ENCODE data around the gene FBN2. TPM values are rescaled to one million over a fixed set of nuclear protein-coding genes. Genes with fewer than 3 reads are reported as not detected.
"Not testable (repeated sequence)": the region's sequence is repeated elsewhere in the genome, so short reads cannot be mapped to it uniquely, and the experiment has no call there.

FBN2 gene
- total RNA-seq, 1 experiment from 2014 or later = 12.8 TPM

DNA sequence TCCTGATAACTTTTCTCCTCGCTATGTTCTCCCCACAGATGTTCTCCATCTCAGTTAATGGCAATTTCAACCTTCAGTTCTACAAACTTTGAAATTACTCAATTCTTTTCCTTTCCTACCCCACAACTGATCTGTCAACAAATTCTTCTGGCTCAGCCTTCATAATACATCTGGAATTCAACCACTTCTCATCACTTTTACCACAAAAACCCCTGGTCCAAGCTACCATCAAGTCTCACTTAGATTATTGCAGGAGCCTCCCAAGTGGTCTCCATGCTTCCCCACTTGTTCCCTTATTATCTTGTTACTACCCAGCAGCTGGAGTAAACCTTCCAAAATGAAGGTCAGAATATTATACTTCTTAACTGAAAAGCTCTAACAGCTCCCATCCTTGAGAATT, 110.1 kb downstream of the FBN2 start:
- no peak for DNase-seq (ENCODE audit: low read depth)

DNA sequence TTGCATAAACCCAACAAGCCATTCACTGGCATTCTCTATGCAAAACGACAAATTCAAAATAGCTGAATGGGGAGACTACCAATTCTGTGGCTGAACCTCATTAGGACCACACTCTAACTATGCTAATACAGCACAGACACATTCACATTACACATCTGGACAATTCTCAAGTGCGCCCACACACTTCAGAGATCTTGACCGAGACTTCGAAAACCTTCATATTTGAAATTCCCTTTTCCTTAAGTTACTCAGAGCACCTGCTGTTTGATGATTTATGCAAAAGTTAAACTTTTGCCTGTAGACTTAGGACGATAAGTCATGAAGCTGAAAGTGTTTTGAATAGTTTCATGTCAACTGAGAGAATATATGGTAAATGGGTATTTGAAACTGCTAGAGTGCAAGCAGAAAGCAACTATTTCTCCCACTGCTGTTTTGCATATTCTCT, 111.9 kb downstream of the FBN2 start:
- DNase-seq (ENCODE audit: low read depth) = no peak

DNA sequence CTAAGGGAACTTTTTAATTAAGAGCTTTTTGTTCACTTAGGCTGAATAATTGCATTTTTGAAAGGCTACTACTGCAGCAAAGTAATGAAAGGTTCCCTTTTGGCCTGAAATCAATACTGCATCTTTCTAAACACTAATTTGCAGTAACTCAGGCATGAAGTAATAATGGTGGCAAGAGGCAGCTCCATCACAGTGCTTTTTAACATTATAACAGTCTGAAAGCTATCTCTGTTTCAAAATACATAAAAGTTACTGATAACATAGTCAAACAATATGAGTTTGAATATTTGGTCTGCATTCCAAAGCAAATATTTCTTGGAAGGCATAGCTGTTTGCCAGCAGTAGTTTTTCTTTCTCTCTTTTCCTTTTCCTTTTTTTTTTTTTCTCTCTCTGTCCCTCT, 113.4 kb downstream of the FBN2 start:
- no peak for DNase-seq (ENCODE audit: low read depth)

DNA sequence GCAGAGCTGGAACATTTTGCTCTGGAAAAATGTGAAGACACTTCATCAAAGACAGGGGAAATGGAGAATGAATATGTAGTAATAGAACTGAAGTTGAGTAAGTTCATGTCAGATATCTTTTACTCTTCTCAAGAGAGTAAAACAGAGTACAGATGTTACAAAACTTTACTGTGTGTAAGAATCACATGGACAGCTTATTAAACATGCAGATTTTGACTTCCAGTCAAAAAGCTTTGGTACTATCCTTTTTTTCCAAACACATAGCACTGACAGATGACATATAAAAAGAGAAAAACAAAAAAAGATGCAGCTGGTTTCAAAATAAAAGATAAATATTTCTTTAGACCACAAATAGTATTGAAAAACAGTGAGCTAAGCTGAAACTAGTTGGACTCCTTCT, 115.4 kb downstream of the FBN2 start:
- no peak for DNase-seq (ENCODE audit: low read depth)

DNA sequence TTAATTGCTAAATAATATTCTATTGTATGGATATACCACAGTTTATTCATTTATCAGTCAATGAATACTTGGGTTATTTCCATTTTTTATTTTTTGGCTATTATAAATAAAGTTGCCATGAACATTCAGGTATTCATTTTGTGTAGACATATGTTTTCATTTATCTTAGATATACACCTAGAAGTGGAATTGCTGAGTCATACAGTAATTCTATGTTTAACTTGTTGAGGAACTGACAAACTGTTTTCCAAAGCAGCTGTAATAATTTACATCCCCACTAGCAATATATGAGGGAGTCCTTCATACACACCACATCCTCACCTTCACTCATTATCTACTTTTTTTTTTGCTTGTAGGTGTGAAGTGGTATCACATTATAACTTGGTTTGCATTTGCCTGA, 123.6 kb downstream of the FBN2 start:
- DNase-seq (ENCODE audit: low read depth) = no peak

DNA sequence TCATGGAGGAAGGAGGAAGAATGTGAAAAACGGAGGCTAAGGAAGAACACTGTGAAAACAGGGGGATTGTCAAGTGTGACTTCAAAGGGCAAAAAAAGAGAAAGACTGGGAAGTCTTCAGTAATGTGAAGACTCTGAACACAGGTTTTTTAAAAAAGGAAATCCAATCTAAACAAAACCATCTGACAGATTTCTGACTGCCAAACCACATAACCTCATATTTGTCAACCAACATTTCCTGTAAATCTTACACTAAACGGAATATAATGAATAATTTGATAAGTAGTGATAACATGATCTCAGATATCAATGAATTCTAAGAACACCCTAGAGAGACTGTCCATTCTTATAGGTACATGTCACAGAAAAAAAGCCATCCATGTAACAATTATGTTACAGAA, 124.7 kb downstream of the FBN2 start:
- DNase-seq (ENCODE audit: low read depth) = no peak

DNA sequence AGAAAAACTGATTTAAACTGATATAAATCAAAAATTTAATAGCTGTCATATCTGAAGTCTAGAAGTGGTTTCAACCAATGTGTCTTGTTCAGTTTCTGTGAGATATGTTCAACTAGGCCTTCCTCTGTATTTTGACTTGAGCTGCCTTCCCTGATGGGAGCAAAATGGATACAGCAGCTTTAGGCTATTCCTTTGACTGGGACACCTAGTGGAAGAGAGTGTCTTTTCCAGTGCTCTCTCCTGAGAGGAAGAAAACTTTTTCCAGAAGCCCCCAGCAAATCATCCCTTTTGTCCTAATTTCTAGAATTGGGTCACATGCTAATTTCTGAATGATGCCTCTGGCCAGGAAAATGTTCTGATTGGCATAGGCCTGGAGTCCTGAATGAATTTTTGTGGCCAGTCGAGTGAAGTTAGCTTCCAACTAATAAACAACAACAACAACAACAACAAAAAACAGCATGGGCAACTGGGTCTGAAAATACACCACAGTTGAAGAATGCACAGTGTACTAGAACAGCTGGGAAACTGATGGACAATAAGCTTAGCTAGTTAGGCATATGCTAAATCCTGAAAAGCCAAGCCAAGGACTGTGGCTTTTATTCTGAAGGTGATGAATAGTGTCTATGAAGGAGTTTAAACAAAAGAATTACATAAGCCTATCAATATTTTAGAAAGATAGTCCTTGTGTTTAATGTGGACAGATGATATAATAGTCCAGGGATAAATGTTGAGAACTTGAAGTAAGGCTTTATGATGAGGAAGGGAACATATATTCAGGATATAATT, 125.7 kb downstream of the FBN2 start:
- no peak for DNase-seq (ENCODE audit: low read depth)

DNA sequence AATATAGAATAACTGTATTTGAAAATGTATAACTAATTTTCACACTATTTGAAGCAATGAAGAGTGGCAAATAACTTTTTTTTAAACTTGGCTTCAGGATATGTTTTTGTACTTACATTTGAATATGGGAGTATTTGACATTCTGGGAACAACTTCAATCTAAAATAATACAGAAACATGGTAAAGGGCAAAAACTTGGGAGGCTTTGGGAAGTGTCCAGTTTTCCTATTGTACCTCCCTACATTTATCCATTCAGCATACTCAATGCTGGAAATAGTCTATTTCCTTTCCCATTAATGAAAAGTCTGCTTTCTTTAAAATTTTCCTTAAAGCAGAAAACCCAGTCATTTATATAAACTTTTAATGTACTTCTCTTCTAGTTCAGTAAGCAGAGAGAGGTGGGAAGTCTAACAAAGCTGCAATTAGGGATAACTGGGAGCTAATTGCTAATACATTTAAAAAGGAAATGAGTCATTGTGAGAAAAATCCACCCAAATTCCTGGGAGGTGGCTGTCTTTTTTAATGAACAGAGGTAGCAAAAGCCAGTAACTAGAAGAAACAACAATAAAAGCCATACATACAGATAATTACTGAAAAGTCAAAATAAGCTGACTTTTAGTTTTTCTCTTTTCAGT, 128.8 kb downstream of the FBN2 start:
- DNase-seq (ENCODE audit: low read depth) = peak; percentile 13

DNA sequence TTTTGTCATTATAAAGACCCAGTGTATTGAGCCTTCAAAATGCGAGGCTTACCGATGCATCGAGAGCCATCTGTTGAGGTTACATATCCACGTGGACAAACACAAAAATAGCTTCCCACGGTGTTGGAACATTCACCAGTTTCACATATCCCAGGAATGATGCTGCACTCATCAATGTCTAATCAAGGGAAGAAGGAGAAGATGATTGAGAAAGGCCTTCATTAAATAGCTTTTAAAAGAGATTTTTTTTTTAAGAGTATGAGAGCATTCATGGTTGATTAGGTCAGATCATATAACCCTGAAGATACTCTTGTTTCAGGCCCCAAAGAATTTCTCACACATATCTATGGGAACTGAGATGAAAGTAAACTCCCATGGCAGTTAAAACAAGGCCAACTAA, 129.4 kb downstream of the FBN2 start:
- DNase-seq (ENCODE audit: low read depth) = no peak

DNA sequence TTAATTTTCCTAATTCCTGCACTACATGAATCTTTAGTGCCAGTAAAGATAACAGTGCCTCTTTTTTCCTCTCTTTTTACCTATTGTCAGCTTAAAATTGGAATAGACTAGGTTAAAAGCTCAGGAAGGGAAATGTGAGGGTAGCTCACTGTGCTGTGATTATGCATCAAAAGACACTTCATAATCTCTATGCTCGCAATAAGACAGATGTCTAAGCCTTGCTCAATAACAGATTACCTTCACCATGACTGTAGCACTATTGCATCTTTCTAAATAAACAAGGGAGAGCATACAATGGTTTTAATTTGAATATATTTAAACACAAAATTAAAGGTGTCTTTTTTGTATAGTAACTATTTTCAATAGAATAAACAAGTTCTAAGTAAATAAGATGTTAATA, 130.1 kb downstream of the FBN2 start:
- no peak for DNase-seq (ENCODE audit: low read depth)

DNA sequence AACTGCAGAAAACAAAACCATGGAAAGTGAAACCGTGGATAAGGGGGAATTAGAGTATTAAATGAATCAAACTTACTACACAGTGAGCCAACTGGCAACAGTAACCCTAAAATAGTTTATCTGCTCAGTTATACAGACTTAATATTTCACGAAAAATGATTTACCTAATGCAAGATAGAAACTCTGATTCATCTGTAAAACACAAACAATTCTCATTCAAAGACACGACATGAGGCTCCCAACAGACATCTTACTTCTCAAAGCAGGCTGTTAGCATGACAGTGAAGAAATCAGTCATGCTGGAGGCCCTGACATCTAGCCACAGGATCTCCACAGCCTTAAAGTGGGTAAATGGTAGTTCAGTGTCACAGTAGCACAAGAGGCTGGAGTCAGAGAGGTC, 131.2 kb downstream of the FBN2 start:
- no peak for DNase-seq (ENCODE audit: low read depth)

DNA sequence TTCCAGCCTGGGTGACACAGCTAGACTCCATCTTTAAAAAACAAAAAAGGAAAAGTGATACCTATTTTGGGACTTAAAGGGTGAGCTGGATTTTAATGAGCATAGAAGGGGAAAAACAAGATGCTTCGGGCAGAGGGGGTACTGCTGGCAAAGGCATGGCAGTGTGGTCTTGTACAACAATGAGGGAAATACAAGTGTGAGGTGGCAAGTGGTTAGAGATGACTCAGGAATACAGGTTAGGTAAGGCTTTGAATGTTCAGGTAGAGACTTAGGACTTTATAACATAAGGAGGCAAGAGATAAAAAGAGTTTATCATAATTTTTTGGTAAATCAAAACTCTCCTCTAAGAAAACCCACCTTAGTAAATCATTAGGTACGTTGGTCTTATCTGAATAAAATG, 132.9 kb downstream of the FBN2 start:
- DNase-seq (ENCODE audit: low read depth) = no peak

DNA sequence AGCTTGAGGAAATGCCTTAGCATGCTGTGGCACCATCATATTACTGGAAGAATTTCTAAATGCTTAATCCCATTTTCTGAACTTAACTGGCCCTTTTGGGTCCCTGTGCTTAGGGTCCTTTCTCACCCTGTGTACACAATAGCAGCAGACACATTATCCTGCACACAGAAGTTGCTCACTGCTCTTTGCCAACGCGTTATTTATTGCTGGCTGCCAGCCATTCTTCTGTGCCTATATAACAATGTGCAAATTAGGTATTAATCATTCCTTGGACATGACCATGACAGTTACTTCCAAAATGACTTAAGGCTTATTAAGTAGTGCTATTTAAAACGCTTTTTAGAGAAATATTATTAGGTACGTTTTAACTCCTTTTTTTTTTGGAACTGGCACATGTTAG, 134.7 kb downstream of the FBN2 start:
- DNase-seq (ENCODE audit: low read depth) = no peak

DNA sequence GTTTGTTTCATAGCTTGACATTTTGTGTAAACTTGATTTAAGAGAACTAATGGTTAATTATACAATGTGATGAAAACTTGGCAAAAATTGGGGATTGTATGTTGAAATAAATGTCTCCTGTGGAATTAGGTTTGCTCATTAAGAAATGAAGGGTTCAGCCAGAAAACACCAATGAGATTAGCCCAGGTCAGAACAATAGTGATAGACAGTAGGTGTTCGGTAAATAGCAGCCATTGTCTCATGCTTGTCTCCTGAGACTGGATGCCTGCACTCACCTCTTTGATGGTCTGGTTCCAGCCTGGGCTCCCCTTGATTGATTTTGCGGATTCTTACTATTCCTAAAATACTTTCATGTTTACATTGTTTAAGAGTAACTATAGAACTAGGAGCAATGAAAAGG, 135.5 kb downstream of the FBN2 start:
- DNase-seq (ENCODE audit: low read depth) = no peak

DNA sequence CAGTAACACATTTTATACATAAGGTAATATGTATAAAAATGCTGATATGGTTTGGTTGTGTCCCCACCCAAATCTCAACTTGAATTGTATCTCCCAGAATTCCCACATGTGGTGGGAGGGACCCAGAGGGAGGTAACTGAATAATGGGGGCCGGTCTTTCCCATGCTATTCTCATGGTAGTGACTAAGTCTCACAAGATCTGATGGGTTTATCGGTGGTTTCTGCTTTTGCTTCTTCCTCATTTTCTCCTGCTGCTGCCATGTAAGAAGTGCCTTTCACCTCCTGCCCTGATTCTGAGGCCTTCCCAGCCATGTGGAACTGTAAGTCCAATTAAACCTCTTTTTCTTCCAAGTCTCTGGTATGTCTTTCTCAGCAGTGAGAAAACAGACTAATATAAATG, 137.3 kb downstream of the FBN2 start:
- not testable (repeated sequence) for DNase-seq (ENCODE audit: low read depth)

DNA sequence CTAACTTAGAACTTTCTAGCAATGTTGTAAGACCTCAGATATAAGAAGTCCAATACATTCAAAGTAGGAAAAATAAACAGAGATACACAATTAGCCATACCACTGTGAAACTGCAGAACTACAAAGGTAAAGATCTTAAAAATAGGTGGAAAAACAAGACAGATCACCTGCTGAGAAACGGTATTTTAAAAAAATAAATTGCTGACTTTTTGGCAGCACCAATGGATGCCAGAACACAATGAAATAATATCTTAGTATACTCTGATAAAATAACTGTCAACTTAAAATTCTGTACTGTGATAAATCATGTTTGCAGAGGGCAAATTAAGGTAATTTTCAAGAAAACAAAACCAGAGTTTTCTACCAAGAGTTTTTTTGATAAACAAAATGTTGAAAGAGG, 138.9 kb downstream of the FBN2 start:
- DNase-seq (ENCODE audit: low read depth) = no peak

DNA sequence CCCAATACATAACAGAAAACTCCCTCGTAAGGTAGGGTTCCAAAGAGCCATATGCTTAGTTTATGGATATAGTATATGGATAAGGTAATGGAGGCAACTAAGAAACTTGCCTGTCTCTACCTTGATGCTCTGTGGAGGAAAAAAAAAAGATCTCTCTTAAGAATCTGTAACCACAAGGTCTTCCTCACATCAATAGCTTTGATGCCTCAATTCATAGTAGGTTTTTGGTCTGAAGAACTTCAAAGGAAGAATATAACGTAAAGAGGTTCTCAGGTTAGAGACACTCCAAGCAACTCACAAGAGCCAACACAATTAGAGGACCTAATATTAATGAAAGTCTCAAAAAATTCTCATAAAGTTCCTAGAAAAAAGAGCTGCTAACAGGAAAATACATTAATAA, 140.2 kb downstream of the FBN2 start:
- no peak for DNase-seq (ENCODE audit: low read depth)

DNA sequence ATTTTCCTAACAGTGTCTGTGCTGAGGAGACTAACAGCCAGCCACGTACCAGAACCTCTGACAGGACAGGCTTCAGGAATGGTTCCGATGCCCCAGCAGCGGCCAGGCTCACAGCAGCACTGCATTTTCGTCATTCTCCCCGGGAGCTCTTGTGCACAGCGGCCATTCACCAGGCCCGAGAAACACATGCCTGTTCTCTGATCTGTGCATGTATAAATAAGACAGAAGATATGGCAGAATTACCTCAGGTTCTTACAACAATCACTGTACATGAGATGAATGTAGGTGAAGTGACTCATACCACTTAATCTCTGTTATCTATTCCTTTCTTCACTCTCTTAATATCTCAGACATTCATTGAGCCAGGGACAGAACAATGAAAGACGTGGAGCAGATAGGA, 143.0 kb downstream of the FBN2 start:
- no peak for DNase-seq (ENCODE audit: low read depth)

DNA sequence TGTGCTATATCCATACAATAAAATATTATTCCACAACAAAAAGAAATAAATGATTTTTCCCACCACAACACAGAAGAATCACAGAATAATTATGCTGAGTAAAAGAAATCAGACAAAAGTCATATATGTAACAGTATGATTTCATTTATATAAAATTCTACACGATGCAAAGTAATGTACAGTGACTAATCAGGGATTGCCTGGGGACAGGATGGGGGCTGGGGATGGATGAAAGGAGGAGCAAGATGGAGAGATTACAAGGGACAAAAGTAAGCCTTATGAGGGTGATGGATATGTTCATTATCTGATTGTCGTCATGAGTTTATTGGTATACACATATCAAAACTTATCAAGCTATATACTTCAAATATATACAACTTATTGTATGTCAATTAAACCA, 154.0 kb downstream of the FBN2 start:
- DNase-seq (ENCODE audit: low read depth) = no peak

DNA sequence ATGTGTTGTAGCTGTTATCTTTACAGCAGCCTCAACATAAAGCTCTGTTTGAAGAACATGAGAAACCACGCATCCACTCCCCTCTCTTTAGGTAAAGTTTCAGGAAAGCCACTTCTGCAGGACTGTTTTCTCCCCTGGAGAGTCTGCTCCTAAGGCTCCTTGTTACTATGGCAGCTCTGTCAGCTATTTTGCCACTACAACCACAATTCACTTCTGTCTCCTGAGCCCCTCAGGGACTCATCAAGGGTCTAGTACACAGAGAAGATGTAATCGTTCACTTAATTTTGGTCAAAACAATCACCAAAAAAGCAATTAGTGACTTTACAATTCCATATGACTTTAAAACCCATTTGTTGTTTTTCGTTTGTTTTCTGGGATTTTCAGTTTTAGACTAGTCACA, 157.7 kb downstream of the FBN2 start:
- DNase-seq (ENCODE audit: low read depth) = no peak

DNA sequence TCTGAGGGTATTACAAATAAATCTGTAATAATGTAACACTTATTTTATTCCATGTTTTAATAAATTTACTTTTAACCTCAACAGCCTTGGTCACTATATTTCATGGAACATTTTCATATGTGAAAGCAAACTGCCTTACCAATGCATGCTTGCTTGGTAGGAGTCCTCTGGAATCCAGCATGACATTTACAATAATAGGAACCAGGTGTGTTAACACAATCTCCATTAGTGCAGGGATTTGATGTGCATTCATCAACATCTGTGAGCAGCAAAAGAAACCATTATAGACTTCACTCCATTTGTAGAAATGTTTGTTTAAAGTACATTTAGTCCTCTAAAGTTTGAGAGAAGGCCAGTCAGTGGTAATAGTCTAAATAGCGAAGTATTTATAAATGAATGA, 159.4 kb downstream of the FBN2 start:
- no peak for DNase-seq (ENCODE audit: low read depth)

DNA sequence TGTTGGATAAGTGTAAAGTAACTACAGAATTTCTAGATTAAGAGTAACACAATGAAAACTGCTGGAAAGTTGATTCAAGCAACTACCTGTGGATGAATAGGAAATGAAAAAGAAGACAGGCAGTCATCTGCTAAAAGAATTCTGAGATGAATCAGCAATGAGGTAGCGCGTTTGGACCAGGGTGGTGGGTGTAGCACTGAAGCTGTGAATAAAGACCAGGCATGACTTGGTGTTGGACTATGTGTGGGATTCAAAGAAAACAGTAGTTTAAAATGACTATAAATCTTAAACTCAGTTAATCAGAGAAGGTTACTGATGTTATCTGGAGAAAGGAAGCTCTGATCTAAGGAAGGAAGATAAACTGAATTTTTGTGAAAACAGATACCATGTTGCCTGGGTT, 159.8 kb downstream of the FBN2 start:
- peak; percentile 40 for DNase-seq (ENCODE audit: low read depth)

DNA sequence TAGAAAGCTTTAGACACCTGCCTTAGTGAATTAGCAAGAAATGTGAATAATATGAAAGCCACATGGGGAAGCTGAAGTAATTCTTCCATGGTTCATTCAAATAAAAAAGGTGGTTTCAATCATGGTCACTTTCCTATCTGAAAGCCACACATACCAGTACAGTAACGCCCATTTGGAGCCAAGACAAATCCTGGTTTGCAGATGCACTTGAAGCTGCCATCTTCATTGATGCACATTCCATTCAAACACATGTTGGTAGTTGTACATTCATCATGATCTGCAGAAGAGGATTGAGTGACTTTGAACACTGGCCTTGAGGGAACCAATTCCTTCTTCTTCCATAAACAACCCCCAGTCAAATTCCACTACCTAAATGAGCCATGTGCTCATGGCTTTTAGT, 161.5 kb downstream of the FBN2 start:
- no peak for DNase-seq (ENCODE audit: low read depth)

All from HT1080 (cell line).